SK-N-SH (cell line): Measurements from ENCODE around the gene ARRDC3. TPM values are rescaled to one million over a fixed set of nuclear protein-coding genes. Genes with fewer than 3 reads are reported as not detected.

Experiments
- CTCF ChIA-PET: fragments of 300-600, 350-600 bp; formaldehyde crosslinking; extraction: SDS; loops from one replicate; lab custom pipeline; 2021; lab: Yijun Ruan, JAX
- POLR2A ChIA-PET: fragments of 350-600 bp; sonication (Branson Sonifier 250); formaldehyde crosslinking; extraction: SDS; loops from one replicate; lab custom pipeline; 2020; ENCODE audit warnings: antibody characterized with exemption, inconsistent platforms; lab: Yijun Ruan, JAX
- DNase-seq: peaks from one replicate; pipeline ENCODE4 v3.0.0; 2012
- H2AFZ ChIP-seq: fragments of 200-600 bp; sonication (generic); 2 replicates; pipeline ENCODE4 v1.8.1; 2016; ENCODE audit warnings: antibody characterized with exemption, mild to moderate bottlenecking, low read depth
- H3F3A ChIP-seq: fragments of 200-600 bp; sonication (generic); replicated peaks from 2 replicates; pipeline ENCODE3; 2016; ENCODE audit warnings: antibody characterized with exemption, mild to moderate bottlenecking; ENCODE audit not compliant: insufficient read depth
- H3K27ac ChIP-seq, 2 experiments: fragments of 200-500 bp in 1 of 2; fragments of 200-600 bp in 1 of 2; sonication (Bioruptor generic) in 1 of 2; sonication (generic), shearing (Covaris generic) in 1 of 2; 2 replicates each; pipeline versions ENCODE4 v1.5.1 to v1.6.1; 2014 to 2016; ENCODE audit warnings: low read depth in 2 of 2, inconsistent platforms in 1 of 2, low read length in 1 of 2, mild to moderate bottlenecking in 1 of 2, mixed read lengths in 1 of 2
- H3K27me3 ChIP-seq: fragments of 200-600 bp; sonication (generic), shearing (Covaris generic); 2 replicates; pipeline ENCODE4 v1.6.1; 2016; ENCODE audit warnings: mixed run types; ENCODE audit not compliant: insufficient read depth
- H3K36me3 ChIP-seq, 2 experiments: fragments of 200-500 bp in 1 of 2; fragments of 200-600 bp in 1 of 2; sonication (Bioruptor generic) in 1 of 2; sonication (generic) in 1 of 2; replicated peaks in 1 of 2; 2 replicates each; pipeline versions ENCODE3 to v1.5.1; 2014 to 2016; ENCODE audit warnings: low read length in 1 of 2, mild to moderate bottlenecking in 1 of 2; ENCODE audit not compliant: insufficient read depth in 2 of 2, control insufficient read depth in 1 of 2
- H3K4me1 ChIP-seq, 2 experiments: fragments of 200-500 bp in 1 of 2; fragments of 200-600 bp in 1 of 2; sonication (Bioruptor generic) in 1 of 2; sonication (generic), shearing (Covaris generic) in 1 of 2; 2 replicates each; pipeline versions ENCODE4 v1.5.1 to v1.6.1; 2014 to 2016; ENCODE audit warnings: low read depth in 1 of 2, low read length in 1 of 2, mixed run types in 1 of 2; ENCODE audit not compliant: insufficient read depth in 2 of 2, control insufficient read depth in 1 of 2
- H3K4me2 ChIP-seq: fragments of 200-600 bp; sonication (generic), shearing (Covaris generic); 2 replicates; pipeline ENCODE4 v1.6.1; 2017; ENCODE audit warnings: mixed run types
- H3K4me3 ChIP-seq, 2 experiments: fragments of 200-500 bp in 1 of 2; fragments of 200-600 bp in 1 of 2; sonication (Bioruptor generic) in 1 of 2; sonication (generic), shearing (Covaris generic) in 1 of 2; 2 replicates each; pipeline versions ENCODE4 v1.5.1 to v1.8.1; 2014 to 2016; ENCODE audit warnings: low read depth in 2 of 2, inconsistent platforms in 1 of 2, low read length in 1 of 2, mild to moderate bottlenecking in 1 of 2, mixed read lengths in 1 of 2, moderate library complexity in 1 of 2
- H3K79me2 ChIP-seq: fragments of 200-600 bp; sonication (generic); 2 replicates; pipeline ENCODE4 v1.8.1; 2017; ENCODE audit warnings: mild to moderate bottlenecking; ENCODE audit not compliant: insufficient read depth
- H3K9ac ChIP-seq: fragments of 200-600 bp; sonication (generic); 2 replicates; pipeline ENCODE4 v1.6.1; 2017; ENCODE audit warnings: mixed run types
- H3K9me2 ChIP-seq: fragments of 200-600 bp; sonication (generic); 2 replicates; pipeline ENCODE4 v1.6.1; 2017; ENCODE audit warnings: mixed run types
- H3K9me3 ChIP-seq: fragments of 200-600 bp; sonication (generic); 2 replicates; pipeline ENCODE4 v1.6.1; 2017; ENCODE audit warnings: mixed run types, mild to moderate bottlenecking, moderate library complexity
- H4K20me1 ChIP-seq: fragments of 200-600 bp; sonication (generic); 2 replicates; pipeline ENCODE4 v1.6.1; 2017; ENCODE audit warnings: mild to moderate bottlenecking, mixed run types; ENCODE audit not compliant: insufficient read depth
- CHD2 ChIP-seq: fragments of 150-350 bp; IDR thresholded peaks from 2 replicates; pipeline ENCODE4 v1.6.1; 2018; ENCODE audit warnings: low read length; ENCODE audit not compliant: partially characterized antibody
- ELF1 ChIP-seq: IDR thresholded peaks from 2 replicates; pipeline ENCODE4 v1.4.0; 2012
- EZH2phosphoT487 ChIP-seq: fragments of 200-600 bp; sonication (generic); IDR thresholded peaks from 2 replicates; pipeline ENCODE4 v1.6.1; 2017; ENCODE audit warnings: low read depth, mixed run types, mild to moderate bottlenecking, antibody characterized with exemption, moderate library complexity, borderline replicate concordance
- FOXJ3 ChIP-seq: sonication (generic); formaldehyde crosslinking; IDR thresholded peaks from 2 replicates; pipeline ENCODE4 v1.5.1; 2020; ENCODE audit warnings: mild to moderate bottlenecking, missing genetic modification reagents
- FOXM1 ChIP-seq: IDR thresholded peaks from 2 replicates; pipeline ENCODE4 v1.4.0; 2012; ENCODE audit warnings: low read depth, mild to moderate bottlenecking
- GABPA ChIP-seq: IDR thresholded peaks from 2 replicates; pipeline ENCODE4 v1.4.0; 2012; ENCODE audit warnings: low read depth, mild to moderate bottlenecking
- GATA2 ChIP-seq: sonication (generic); formaldehyde crosslinking; IDR thresholded peaks from 2 replicates; pipeline ENCODE4 v1.5.0; 2020; ENCODE audit warnings: mild to moderate bottlenecking, missing genetic modification reagents
- MAX ChIP-seq: IDR thresholded peaks from 2 replicates; pipeline ENCODE4 v1.4.0; 2012; ENCODE audit warnings: low read depth
- MEF2A ChIP-seq: IDR thresholded peaks from 2 replicates; pipeline ENCODE4 v1.4.0; 2012; ENCODE audit warnings: low read depth, borderline replicate concordance
- MXI1 ChIP-seq: IDR thresholded peaks from 2 replicates; pipeline ENCODE4 v1.6.1; 2012; ENCODE audit warnings: mild to moderate bottlenecking, low read depth, low read length, improper control_type of control experiment
- POLR2AphosphoS5 ChIP-seq: IDR thresholded peaks from 2 replicates; pipeline ENCODE4 v1.6.1; 2012; ENCODE audit warnings: low read depth, low read length
- RAD21 ChIP-seq: IDR thresholded peaks from 2 replicates; pipeline ENCODE4 v1.6.1; 2012; ENCODE audit warnings: mild to moderate bottlenecking, low read length
- RCOR1 ChIP-seq: fragments of 150-350 bp; IDR thresholded peaks from 2 replicates; pipeline ENCODE4 v1.6.1; 2017; ENCODE audit warnings: antibody characterized with exemption, low read length
- REST ChIP-seq: IDR thresholded peaks from 2 replicates; pipeline ENCODE4 v1.6.1; 2012; ENCODE audit warnings: mild to moderate bottlenecking, low read depth, low read length, moderate library complexity
- RXRA ChIP-seq: IDR thresholded peaks from 2 replicates; pipeline ENCODE4 v1.4.0; 2012; ENCODE audit warnings: low read depth, mild to moderate bottlenecking, borderline replicate concordance
- TCF12 ChIP-seq: IDR thresholded peaks from 2 replicates; pipeline ENCODE4 v1.4.0; 2012
- YY1 ChIP-seq: IDR thresholded peaks from 2 replicates; pipeline ENCODE4 v1.4.0; 2012; ENCODE audit warnings: low read depth, mild to moderate bottlenecking
- WGBS: methylation state at CpG from one replicate; pipeline ENCODE4 v1.1.6; 2017; ENCODE audit warnings: low lambda C conversion rate; 5-methylcytosine and 5-hydroxymethylcytosine counted together
- polyA plus RNA-seq, 3 experiments: library from polyadenylated mRNA; depleted of rRNA; stranded (reverse); fragments of >200 nt; gene quantifications; 2 replicates each; pipeline ENCODE4 v1.2.3, GENCODE V29; 2012
- TF ChIP-seq, protein P1 (sequence below): IDR thresholded peaks from 2 replicates; pipeline ENCODE4 v1.4.0; 2012; ENCODE audit warnings: low read depth, borderline replicate concordance
- TF ChIP-seq, protein P2 (sequence below): fragments of 150-350 bp; IDR thresholded peaks from 2 replicates; pipeline ENCODE4 v1.6.1; 2016; ENCODE audit warnings: mild to moderate bottlenecking, low read depth, low read length
- TF ChIP-seq, protein P3 (sequence below): fragments of 200-600 bp; sonication (generic); IDR thresholded peaks from 2 replicates; pipeline ENCODE4 v1.6.1; 2017; ENCODE audit warnings: antibody characterized with exemption, mild to moderate bottlenecking, moderate library complexity

Gene ARRDC3
- polyA plus RNA-seq, 1 of the 3 experiments (the other 2 are of a cell fraction) = 26.0 TPM

DNA sequence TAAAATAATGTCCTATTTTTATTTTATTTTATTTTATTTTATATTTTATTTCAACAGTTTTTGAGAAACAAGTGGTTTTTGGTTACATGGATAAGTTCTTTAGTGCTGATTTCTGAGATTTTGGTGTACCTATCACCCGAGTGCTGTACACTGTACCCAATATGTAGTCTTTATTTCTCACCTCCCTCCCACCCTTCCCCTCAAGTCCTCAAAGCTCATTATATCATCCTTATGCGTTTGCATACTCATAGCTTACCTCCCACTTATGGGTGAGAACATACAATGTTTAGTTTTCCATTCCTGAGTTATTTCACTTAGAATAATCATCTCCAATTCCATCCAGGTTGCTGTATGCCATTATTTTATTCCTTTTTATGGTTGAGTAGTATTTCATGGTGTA is 63.5 kb downstream of the ARRDC3 start:
- TF ChIP-seq RCOR1 (no peak), RAD21 (no peak), GABPA (no peak), ELF1 (no peak), REST (no peak), POLR2AphosphoS5 (no peak), EZH2phosphoT487 (no peak), MEF2A (no peak), YY1 (no peak), TCF12 (no peak), RXRA (no peak), CHD2 (no peak), FOXM1 (no peak), FOXJ3 (CRISPR knock-in tag) (no peak), MAX (no peak), MXI1 (no peak), GATA2 (CRISPR knock-in tag) (no peak)
- TF ChIP-seq, protein P1, sequence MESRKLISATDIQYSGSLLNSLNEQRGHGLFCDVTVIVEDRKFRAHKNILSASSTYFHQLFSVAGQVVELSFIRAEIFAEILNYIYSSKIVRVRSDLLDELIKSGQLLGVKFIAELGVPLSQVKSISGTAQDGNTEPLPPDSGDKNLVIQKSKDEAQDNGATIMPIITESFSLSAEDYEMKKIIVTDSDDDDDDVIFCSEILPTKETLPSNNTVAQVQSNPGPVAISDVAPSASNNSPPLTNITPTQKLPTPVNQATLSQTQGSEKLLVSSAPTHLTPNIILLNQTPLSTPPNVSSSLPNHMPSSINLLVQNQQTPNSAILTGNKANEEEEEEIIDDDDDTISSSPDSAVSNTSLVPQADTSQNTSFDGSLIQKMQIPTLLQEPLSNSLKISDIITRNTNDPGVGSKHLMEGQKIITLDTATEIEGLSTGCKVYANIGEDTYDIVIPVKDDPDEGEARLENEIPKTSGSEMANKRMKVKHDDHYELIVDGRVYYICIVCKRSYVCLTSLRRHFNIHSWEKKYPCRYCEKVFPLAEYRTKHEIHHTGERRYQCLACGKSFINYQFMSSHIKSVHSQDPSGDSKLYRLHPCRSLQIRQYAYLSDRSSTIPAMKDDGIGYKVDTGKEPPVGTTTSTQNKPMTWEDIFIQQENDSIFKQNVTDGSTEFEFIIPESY = no peak
- TF ChIP-seq, protein P2, sequence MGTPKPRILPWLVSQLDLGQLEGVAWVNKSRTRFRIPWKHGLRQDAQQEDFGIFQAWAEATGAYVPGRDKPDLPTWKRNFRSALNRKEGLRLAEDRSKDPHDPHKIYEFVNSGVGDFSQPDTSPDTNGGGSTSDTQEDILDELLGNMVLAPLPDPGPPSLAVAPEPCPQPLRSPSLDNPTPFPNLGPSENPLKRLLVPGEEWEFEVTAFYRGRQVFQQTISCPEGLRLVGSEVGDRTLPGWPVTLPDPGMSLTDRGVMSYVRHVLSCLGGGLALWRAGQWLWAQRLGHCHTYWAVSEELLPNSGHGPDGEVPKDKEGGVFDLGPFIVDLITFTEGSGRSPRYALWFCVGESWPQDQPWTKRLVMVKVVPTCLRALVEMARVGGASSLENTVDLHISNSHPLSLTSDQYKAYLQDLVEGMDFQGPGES = no peak
- TF ChIP-seq, protein P3, sequence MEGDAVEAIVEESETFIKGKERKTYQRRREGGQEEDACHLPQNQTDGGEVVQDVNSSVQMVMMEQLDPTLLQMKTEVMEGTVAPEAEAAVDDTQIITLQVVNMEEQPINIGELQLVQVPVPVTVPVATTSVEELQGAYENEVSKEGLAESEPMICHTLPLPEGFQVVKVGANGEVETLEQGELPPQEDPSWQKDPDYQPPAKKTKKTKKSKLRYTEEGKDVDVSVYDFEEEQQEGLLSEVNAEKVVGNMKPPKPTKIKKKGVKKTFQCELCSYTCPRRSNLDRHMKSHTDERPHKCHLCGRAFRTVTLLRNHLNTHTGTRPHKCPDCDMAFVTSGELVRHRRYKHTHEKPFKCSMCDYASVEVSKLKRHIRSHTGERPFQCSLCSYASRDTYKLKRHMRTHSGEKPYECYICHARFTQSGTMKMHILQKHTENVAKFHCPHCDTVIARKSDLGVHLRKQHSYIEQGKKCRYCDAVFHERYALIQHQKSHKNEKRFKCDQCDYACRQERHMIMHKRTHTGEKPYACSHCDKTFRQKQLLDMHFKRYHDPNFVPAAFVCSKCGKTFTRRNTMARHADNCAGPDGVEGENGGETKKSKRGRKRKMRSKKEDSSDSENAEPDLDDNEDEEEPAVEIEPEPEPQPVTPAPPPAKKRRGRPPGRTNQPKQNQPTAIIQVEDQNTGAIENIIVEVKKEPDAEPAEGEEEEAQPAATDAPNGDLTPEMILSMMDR = no peak
- no peaks in the 10 kb centered on the region for H3K79me2 ChIP-seq
- H2AFZ ChIP-seq = no peak overlapping the region
- H3F3A ChIP-seq = no peaks in the 10 kb centered on the region
- 92% methylated on average over 2 of the region's 2 CpGs for WGBS
- DNase-seq = no peak
- no peaks in the 10 kb centered on the region for H3K9me3 ChIP-seq
- ChIA-PET CTCF (no interaction called here), POLR2A (no interaction called here)
- H3K9me2 ChIP-seq = no peaks in the 10 kb centered on the region
- H3K9ac ChIP-seq = no peak overlapping the region
- H3K4me2 ChIP-seq = no peak overlapping the region
- H3K4me3 ChIP-seq = no peak overlapping the region
- no peaks in the 10 kb centered on the region for H3K27me3 ChIP-seq
- H3K4me1 ChIP-seq = peaks cover 0 to 4% of the 10 kb centered on the region in 2 experiments; a peak in 2 of 4 replicates
- no peaks in the 10 kb centered on the region for H4K20me1 ChIP-seq
- H3K27ac ChIP-seq = no peak overlapping the region
- no peaks in the 10 kb centered on the region for H3K36me3 ChIP-seq
